DOHH2 (cell line): Measurements from ENCODE around the gene COL7A1.

Experiments
- CTCF ChIP-seq: fragments of 200-600 bp; sonication (generic); IDR thresholded peaks from one replicate; pipeline ENCODE4 v1.5.1; 2014; ENCODE audit warnings: antibody characterized with exemption, mild to moderate bottlenecking, low read depth, low read length; ENCODE audit not compliant: poor library complexity, severe bottlenecking
- EZH2phosphoT487 ChIP-seq: fragments of 200-600 bp; sonication (generic); IDR thresholded peaks from 2 replicates; pipeline ENCODE4 v1.6.1; 2017; ENCODE audit warnings: borderline replicate concordance, mild to moderate bottlenecking, antibody characterized with exemption, low read length, moderate library complexity, mixed read lengths

GRCh38 chr3:48566401-48566760, 28.7 kb downstream of the COL7A1 start:
- TF ChIP-seq CTCF: no peak
- TF ChIP-seq EZH2phosphoT487: no peak
